ENCODE data around the gene C1R. TPM values are rescaled to one million over a fixed set of nuclear protein-coding genes. Genes with fewer than 3 reads are reported as not detected.

Gene C1R
- polyA plus RNA-seq, 3 donors, result 0.14 to 0.88 TPM; not detected in 1

- Mint-ChIP-seq H3K4me3 (no peak overlapping the region), H3K27ac (no peak overlapping the region), H3K27me3 (ENCODE audit: low read depth in 3 of 3) (peaks cover 5 to 13% (median 9%) of the 10 kb centered on the region in 3 donors), H3K36me3 (peaks cover 35 to 39% of the 10 kb centered on the region in 2 donors), H3K9me3 (peaks cover 0 to 3% (median 1%) of the 10 kb centered on the region in 7 donors), H3K4me1 (peaks cover 8% of the 10 kb centered on the region)
- no peak overlapping the region for H3K4me2 ChIP-seq (replicated peaks; ENCODE audit: extremely low read depth, low read length, poor library complexity, severe bottlenecking)
- TF ChIP-seq CTCF (IDR thresholded peaks at IDR 0.05), result no peak
- no peak overlapping the region for H2AFZ ChIP-seq (ENCODE audit: insufficient read depth, low read depth, low read length, poor library complexity, severe bottlenecking)
- no peak overlapping the region for H3K9ac ChIP-seq (ENCODE audit: insufficient read depth, low read length, poor library complexity, severe bottlenecking)
- no peak for DNase-seq
- no peak overlapping the region for H3K27ac ChIP-seq (ENCODE audit: low read depth in 1 of 2, low read length in 2 of 2)
- peaks cover 12 to 14% of the 10 kb centered on the region in 2 donors for H3K36me3 ChIP-seq (replicated peaks in 1 of 2; ENCODE audit: control insufficient read depth in 1 of 2, insufficient read depth in 2 of 2, low read length in 2 of 2)
- no peak overlapping the region for H3K4me3 ChIP-seq (replicated peaks in 1 of 3; ENCODE audit: low read depth in 2 of 3, low read length in 3 of 3)
- peaks cover 3 to 4% of the 10 kb centered on the region in 2 donors for H3K27me3 ChIP-seq (ENCODE audit: control insufficient read depth in 2 of 2, insufficient read depth in 2 of 2, low read length in 2 of 2)
- intact Hi-C loops (cut with micrococcal nuclease), result no loop called here
- no peaks in the 10 kb centered on the region for H3K79me2 ChIP-seq (ENCODE audit: insufficient read depth, low read length)
- no peaks in the 10 kb centered on the region for H3K9me3 ChIP-seq (replicated peaks in 1 of 2; ENCODE audit: control insufficient read depth in 1 of 2, insufficient read depth in 1 of 2, low read length in 2 of 2)
- no peaks in the 10 kb centered on the region for H4K20me1 ChIP-seq (ENCODE audit: insufficient read depth, low read length)
- 100% methylated on average over 2 of the region's 3 CpGs for WGBS (ENCODE audit: insufficient coverage)
- peaks cover under 1 to 8% of the 10 kb centered on the region in 2 donors for H3K4me1 ChIP-seq (ENCODE audit: control insufficient read depth in 1 of 2, insufficient read depth in 2 of 2, low read length in 2 of 2)
Measured at GRCh38 chr12:7136676-7137075, 44.4 kb upstream of the C1R start.

GRCh38 chr12:7136071-7136470 lies 43.8 kb upstream of the C1R start:
- H3K79me2 ChIP-seq (ENCODE audit: insufficient read depth, low read length), result no peaks in the 10 kb centered on the region
- no peak overlapping the region for H3K9ac ChIP-seq (ENCODE audit: insufficient read depth, low read length, poor library complexity, severe bottlenecking)
- DNase-seq, result no peak
- no peaks in the 10 kb centered on the region for H3K9me3 ChIP-seq (replicated peaks in 1 of 2; ENCODE audit: control insufficient read depth in 1 of 2, insufficient read depth in 1 of 2, low read length in 2 of 2)
- no peak overlapping the region for H3K27ac ChIP-seq (ENCODE audit: low read depth in 1 of 2, low read length in 2 of 2)
- peaks cover 5 to 10% of the 10 kb centered on the region in 2 donors for H3K27me3 ChIP-seq (ENCODE audit: control insufficient read depth in 2 of 2, insufficient read depth in 2 of 2, low read length in 2 of 2)
- no peaks in the 10 kb centered on the region for H4K20me1 ChIP-seq (ENCODE audit: insufficient read depth, low read length)
- H3K36me3 ChIP-seq (replicated peaks in 1 of 2; ENCODE audit: control insufficient read depth in 1 of 2, insufficient read depth in 2 of 2, low read length in 2 of 2), result peaks cover 12 to 14% of the 10 kb centered on the region in 2 donors
- H3K4me3 Mint-ChIP-seq, result no peak overlapping the region
- no peak overlapping the region for H3K4me3 ChIP-seq (replicated peaks in 1 of 3; ENCODE audit: low read depth in 2 of 3, low read length in 3 of 3)
- peaks cover 13% of the 10 kb centered on the region for H3K4me1 Mint-ChIP-seq
- H3K27me3 Mint-ChIP-seq (ENCODE audit: low read depth in 3 of 3), result peaks cover 11 to 18% (median 15%) of the 10 kb centered on the region in 3 donors
- H3K4me2 ChIP-seq (replicated peaks; ENCODE audit: extremely low read depth, low read length, poor library complexity, severe bottlenecking), result no peak overlapping the region
- H3K4me1 ChIP-seq (ENCODE audit: control insufficient read depth in 1 of 2, insufficient read depth in 2 of 2, low read length in 2 of 2), result peaks cover 6 to 11% of the 10 kb centered on the region in 2 donors
- peaks cover 0 to 6% (median 1%) of the 10 kb centered on the region in 7 donors for H3K9me3 Mint-ChIP-seq
- 97% methylated on average over 6 of the region's 7 CpGs for WGBS (ENCODE audit: insufficient coverage)
- H3K27ac Mint-ChIP-seq, result no peak overlapping the region
- H3K36me3 Mint-ChIP-seq, result peaks cover 29 to 36% of the 10 kb centered on the region in 2 donors
- intact Hi-C loops (cut with micrococcal nuclease), result no loop called here
- no peak for TF ChIP-seq CTCF (IDR thresholded peaks at IDR 0.05)
- no peak overlapping the region for H2AFZ ChIP-seq (ENCODE audit: insufficient read depth, low read depth, low read length, poor library complexity, severe bottlenecking)
